ENCODE results near the gene TTC38. TPM values are rescaled to one million over a fixed set of nuclear protein-coding genes. Genes with fewer than 3 reads are reported as not detected.

Gene TTC38
- total RNA-seq, 4 donors from 2014 or later = 49.8 to 116 (median 76.8) TPM

DNA sequence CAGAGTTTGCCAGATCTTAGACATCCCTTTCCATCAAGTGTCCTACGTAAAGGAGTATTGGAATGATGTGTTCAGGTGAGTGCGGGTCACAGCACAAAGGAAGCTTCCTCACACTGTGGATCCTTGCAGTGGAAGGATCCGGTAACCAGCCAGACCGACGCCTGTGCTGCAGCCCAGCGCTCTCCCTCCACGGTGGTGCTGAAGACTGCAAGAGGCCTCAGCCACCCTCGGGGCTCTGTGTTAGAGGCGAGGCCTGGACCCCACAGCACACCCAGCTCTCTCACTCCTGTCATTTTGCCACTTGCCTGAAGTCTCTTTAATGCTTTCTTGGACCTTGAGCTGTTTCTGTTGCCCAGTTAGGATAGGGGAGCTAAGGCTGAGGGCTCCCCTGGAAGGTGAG lies 70.1 kb downstream of the TTC38 start:
- ATAC-seq (ENCODE audit: low FRiP score) = no peak
- TF ChIP-seq, protein P1, sequence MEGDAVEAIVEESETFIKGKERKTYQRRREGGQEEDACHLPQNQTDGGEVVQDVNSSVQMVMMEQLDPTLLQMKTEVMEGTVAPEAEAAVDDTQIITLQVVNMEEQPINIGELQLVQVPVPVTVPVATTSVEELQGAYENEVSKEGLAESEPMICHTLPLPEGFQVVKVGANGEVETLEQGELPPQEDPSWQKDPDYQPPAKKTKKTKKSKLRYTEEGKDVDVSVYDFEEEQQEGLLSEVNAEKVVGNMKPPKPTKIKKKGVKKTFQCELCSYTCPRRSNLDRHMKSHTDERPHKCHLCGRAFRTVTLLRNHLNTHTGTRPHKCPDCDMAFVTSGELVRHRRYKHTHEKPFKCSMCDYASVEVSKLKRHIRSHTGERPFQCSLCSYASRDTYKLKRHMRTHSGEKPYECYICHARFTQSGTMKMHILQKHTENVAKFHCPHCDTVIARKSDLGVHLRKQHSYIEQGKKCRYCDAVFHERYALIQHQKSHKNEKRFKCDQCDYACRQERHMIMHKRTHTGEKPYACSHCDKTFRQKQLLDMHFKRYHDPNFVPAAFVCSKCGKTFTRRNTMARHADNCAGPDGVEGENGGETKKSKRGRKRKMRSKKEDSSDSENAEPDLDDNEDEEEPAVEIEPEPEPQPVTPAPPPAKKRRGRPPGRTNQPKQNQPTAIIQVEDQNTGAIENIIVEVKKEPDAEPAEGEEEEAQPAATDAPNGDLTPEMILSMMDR (IDR thresholded peaks at IDR 0.05) = no peak
- DNase-seq (ENCODE audit: low spot score) = no peak

DNA sequence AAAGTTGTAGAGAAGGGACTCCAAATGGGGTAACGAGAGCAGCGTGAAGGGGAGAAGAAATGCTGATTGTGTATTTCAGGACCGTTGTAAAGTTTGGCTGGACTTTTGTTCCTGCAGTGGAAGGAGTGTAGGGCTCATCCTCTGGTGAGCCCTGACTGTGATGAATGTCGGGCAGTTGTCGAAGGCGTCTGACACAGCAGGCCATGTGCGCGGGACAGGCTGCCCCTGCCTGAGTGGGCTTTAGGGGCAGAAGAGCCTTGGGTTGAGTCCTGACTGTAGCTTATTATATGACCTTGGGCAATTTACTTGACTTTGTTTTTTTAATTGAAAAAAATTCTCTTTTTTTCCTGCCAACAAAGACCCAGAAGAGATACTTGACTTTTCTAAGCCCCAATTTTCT lies 70.8 kb downstream of the TTC38 start:
- DNase-seq (ENCODE audit: low spot score) (no peak), ATAC-seq (ENCODE audit: low FRiP score) (no peak)
- TF ChIP-seq, protein P1 (IDR thresholded peaks at IDR 0.05) = no peak

DNA sequence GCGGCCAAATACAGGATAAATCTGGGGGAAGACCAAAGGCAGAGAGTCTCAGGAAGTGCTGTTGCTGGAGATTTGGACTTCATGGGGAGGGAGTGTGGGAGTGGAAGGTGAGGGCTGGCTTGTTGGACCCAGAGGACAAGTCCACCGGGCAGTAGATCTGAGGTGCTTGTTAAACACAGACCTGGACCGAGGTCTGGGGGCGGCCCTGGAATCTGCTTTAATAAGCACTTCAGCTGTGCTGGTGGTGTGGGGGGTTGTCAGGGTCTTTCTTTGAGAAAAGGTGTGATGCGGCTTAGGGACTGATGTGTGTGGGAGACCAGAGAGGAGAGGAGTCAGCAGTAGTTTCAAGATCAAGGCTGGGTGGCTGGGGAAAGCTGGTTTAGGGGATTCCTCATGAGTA lies 72.1 kb downstream of the TTC38 start:
- no peak for DNase-seq (ENCODE audit: low spot score)
- no peak for ATAC-seq (ENCODE audit: low FRiP score)

DNA sequence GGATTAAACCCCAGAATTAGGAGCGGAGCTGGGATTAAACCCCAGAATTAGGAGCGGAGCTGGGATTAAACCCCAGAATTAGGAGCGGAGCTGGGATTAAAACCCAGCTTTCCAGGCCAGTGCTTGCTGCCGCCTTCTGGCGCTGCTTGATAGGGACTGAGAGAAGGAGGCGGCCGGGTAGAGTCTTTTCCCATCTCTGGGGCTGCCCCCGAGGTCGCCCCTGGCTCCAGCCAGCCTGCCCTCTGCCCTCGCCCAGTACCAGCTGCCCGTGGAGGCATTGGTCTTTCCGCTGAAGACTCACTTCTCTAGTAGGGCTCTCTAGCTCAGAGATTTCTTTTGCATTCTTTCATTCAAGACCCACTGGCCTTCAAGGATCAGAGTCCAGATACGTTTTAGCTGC lies 72.9 kb downstream of the TTC38 start:
- DNase-seq (ENCODE audit: low spot score) (no peak), ATAC-seq (ENCODE audit: low FRiP score) (no peak)
- TF ChIP-seq, protein P1 (IDR thresholded peaks at IDR 0.05) = no peak

More for the DNA sequence above, 72.1 kb downstream of the TTC38 start:
- TF ChIP-seq, protein P1 (IDR thresholded peaks at IDR 0.05) = no peak

Other genes starting within 250 kb of the TTC38 start
- 10 to 100 TPM; 20.7 to 35.5 (median 30.4) TPM for gene PPARA, start 117.5 kb upstream of the TTC38 start, total RNA-seq
- 10 to 100 TPM in 2 of 4 donors, 1 to 10 TPM in 2; 5.7 to 18.8 (median 8.5) TPM for gene CDPF1, start 17.7 kb upstream of the TTC38 start, total RNA-seq
- under 1 TPM in 1 of 4 donors, not detected in 3; 0.09 TPM for gene PKDREJ, start 4.7 kb upstream of the TTC38 start, total RNA-seq
- 1 to 10 TPM in 3 of 4 donors, not detected in 1; 1.1 to 2.5 (median 1.3) TPM for gene GTSE1, start 28.9 kb downstream of the TTC38 start, total RNA-seq
- gene TRMU, start 67.7 kb downstream of the TTC38 start, total RNA-seq = 10 to 100 TPM; 19.3 to 62.8 (median 32.8) TPM